Hypothalamus (tissue), 51 donors: ENCODE measurements around the gene MYDGF.
A peak's percentile ranks its signal among the peaks of the same experiment; 100 is the strongest.

Experiments used
- DNase-seq, 51 donors: peaks; one replicate each; lab custom pipeline; 2025; lab: John Stamatoyannopoulos, UW

MYDGF gene

GRCh38 chr19:4678881-4679790, 9.0 kb upstream of the MYDGF start:
- no peak for DNase-seq

GRCh38 chr19:4676955-4677731, 7.0 kb upstream of the MYDGF start:
- DNase-seq: peak in 6 of 51 donors; percentile 9 to 32 (median 16)

GRCh38 chr19:4675346-4675745, 5.2 kb upstream of the MYDGF start:
- DNase-seq: no peak

- no peak for DNase-seq
Measured at GRCh38 chr19:4673726-4674125, 3.6 kb upstream of the MYDGF start.

GRCh38 chr19:4673216-4673615, 3.1 kb upstream of the MYDGF start:
- DNase-seq: no peak

GRCh38 chr19:4671185-4671851, 1.2 kb upstream of the MYDGF start:
- DNase-seq: no peak

- DNase-seq: no peak
Measured at GRCh38 chr19:4664642-4665041, 5.5 kb downstream of the MYDGF start.

- no peak for DNase-seq
Measured at GRCh38 chr19:4662812-4663211, 7.3 kb downstream of the MYDGF start.

GRCh38 chr19:4662020-4662695, 8.0 kb downstream of the MYDGF start:
- no peak for DNase-seq

GRCh38 chr19:4660993-4661392, 9.1 kb downstream of the MYDGF start:
- no peak for DNase-seq

- DNase-seq: no peak
Measured at GRCh38 chr19:4660181-4660791, 9.9 kb downstream of the MYDGF start.

GRCh38 chr19:4657835-4658234, 12.3 kb downstream of the MYDGF start:
- no peak for DNase-seq

- DNase-seq: no peak
Measured at GRCh38 chr19:4657262-4657661, 12.9 kb downstream of the MYDGF start.

GRCh38 chr19:4656102-4656501, 14.0 kb downstream of the MYDGF start:
- no peak for DNase-seq

GRCh38 chr19:4654437-4655361, 15.4 kb downstream of the MYDGF start:
- DNase-seq: peak in 2 of 51 donors; percentile 15 to 40

GRCh38 chr19:4653793-4654436, 16.2 kb downstream of the MYDGF start:
- DNase-seq: no peak

GRCh38 chr19:4652075-4652474, 18.1 kb downstream of the MYDGF start:
- DNase-seq: no peak

- DNase-seq: no peak
Measured at GRCh38 chr19:4650159-4650558, 20.0 kb downstream of the MYDGF start.
